RWPE2 (cell line): ENCODE data around the gene AIP.
A peak's percentile ranks its signal among the peaks of the same experiment; 100 is the strongest.

Experiments used
- ATAC-seq: fragments of 200-7000 bp; cut with Tn5 transposase; 3 replicates; pipeline ENCODE4 v1.9.1; 2021; ENCODE audit warnings: low read depth
- DNase-seq: peaks from one replicate; pipeline ENCODE4 v3.0.0-alpha.2; 2020; ENCODE audit warnings: low spot score
- H3K27ac ChIP-seq: fragments of 450-650 bp; 2 replicates; pipeline ENCODE4 v1.5.1; 2017; ENCODE audit warnings: mild to moderate bottlenecking; ENCODE audit not compliant: poor library complexity, severe bottlenecking
- H3K27me3 ChIP-seq: fragments of 250-450 bp; sonication (Bioruptor Pico); 2 replicates; pipeline ENCODE4 v1.5.1; 2021; ENCODE audit warnings: mild to moderate bottlenecking, moderate library complexity; ENCODE audit not compliant: insufficient read depth, poor library complexity, severe bottlenecking
- H3K36me3 ChIP-seq: fragments of 250-450 bp; sonication (Bioruptor Pico); 2 replicates; pipeline ENCODE4 v1.5.1; 2020; ENCODE audit warnings: low read depth, mild to moderate bottlenecking, moderate library complexity
- H3K4me1 ChIP-seq: fragments of 250-450 bp; sonication (Bioruptor Pico); 2 replicates; pipeline ENCODE4 v1.5.1; 2021; ENCODE audit warnings: mild to moderate bottlenecking, moderate library complexity; ENCODE audit not compliant: insufficient read depth, poor library complexity, severe bottlenecking
- H3K4me3 ChIP-seq: fragments of 250-450 bp; sonication (Bioruptor Pico); 2 replicates; pipeline ENCODE4 v1.5.1; 2021; ENCODE audit warnings: mild to moderate bottlenecking, moderate library complexity; ENCODE audit not compliant: severe bottlenecking
- H3K9me3 ChIP-seq: fragments of 250-450 bp; sonication (Bioruptor Pico); 2 replicates; pipeline ENCODE4 v1.5.1; 2021; ENCODE audit warnings: mild to moderate bottlenecking, moderate library complexity; ENCODE audit not compliant: severe bottlenecking
- TF ChIP-seq, protein P1 (sequence below): fragments of 450-650 bp; IDR thresholded peaks from one replicate; pipeline ENCODE4 v1.5.1; 2017; ENCODE audit warnings: mild to moderate bottlenecking, moderate library complexity; ENCODE audit not compliant: poor library complexity, severe bottlenecking

The AIP gene

DNA sequence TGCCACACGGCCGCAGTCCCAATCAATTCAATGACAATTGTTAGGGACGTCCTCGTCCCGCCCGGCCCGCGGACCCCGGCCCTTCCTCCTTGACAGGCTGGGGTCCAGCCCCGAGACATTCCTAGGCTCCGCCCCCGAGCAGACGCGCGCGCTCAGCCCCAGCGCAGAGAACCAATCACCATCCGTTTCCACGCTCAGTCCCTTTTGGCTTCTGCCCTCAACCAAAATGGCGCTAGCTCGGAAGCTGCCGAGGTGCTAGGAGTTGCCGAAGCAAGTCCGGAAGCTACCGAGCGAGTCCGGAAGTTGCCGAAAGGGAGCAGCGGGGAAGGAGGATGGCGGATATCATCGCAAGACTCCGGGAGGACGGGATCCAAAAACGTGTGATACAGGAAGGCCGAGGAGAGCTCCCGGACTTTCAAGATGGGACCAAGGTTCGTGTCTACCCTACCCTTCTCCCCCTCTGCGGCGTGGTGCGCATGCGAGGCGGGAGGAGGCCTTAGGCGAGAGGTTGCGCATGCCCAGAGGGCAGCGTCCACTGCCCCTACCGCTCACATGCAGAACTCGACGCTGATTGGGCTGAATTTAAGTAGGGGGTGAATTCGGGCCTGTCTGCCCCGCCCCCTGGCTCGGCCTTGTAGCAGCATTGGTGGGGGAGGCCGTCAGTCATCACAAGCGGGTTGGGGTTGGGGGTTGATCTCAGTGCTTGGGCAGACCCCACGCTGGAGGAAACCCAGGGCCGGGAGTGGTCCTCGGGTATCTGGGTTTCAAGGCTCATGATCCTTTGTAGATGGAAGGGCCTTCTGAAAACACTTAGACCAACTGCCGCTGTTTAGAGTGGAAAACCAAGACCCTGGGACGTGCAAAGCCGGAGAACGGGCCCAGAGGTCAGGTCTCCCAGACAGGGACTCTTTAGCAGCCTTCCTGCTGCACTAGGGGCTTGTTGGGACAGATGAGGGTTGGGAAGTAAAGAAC, at the start of gene AIP:
Gene AIP, plus strand, starts transcription at position 200 of the 972 bp plus-strand sequence. Its CDS starts 133 bp downstream, at position 333.
- Histone ChIP-seq H3K4me1 (peaks cover 11% of the 10 kb centered on the region), H3K27me3 (no peaks in the 10 kb centered on the region), H3K4me3 (peak within 1 kb of the TSS; percentile 42), H3K9me3 (no peaks in the 10 kb centered on the region), H3K27ac (peak within 1 kb of the TSS; percentile 40), H3K36me3 (peaks cover 9% of the 10 kb centered on the region)
- DNase-seq, result peak; percentile 95
- peak; percentile 99 for ATAC-seq
- TF ChIP-seq, protein P1, sequence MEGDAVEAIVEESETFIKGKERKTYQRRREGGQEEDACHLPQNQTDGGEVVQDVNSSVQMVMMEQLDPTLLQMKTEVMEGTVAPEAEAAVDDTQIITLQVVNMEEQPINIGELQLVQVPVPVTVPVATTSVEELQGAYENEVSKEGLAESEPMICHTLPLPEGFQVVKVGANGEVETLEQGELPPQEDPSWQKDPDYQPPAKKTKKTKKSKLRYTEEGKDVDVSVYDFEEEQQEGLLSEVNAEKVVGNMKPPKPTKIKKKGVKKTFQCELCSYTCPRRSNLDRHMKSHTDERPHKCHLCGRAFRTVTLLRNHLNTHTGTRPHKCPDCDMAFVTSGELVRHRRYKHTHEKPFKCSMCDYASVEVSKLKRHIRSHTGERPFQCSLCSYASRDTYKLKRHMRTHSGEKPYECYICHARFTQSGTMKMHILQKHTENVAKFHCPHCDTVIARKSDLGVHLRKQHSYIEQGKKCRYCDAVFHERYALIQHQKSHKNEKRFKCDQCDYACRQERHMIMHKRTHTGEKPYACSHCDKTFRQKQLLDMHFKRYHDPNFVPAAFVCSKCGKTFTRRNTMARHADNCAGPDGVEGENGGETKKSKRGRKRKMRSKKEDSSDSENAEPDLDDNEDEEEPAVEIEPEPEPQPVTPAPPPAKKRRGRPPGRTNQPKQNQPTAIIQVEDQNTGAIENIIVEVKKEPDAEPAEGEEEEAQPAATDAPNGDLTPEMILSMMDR, result no peak

DNA sequence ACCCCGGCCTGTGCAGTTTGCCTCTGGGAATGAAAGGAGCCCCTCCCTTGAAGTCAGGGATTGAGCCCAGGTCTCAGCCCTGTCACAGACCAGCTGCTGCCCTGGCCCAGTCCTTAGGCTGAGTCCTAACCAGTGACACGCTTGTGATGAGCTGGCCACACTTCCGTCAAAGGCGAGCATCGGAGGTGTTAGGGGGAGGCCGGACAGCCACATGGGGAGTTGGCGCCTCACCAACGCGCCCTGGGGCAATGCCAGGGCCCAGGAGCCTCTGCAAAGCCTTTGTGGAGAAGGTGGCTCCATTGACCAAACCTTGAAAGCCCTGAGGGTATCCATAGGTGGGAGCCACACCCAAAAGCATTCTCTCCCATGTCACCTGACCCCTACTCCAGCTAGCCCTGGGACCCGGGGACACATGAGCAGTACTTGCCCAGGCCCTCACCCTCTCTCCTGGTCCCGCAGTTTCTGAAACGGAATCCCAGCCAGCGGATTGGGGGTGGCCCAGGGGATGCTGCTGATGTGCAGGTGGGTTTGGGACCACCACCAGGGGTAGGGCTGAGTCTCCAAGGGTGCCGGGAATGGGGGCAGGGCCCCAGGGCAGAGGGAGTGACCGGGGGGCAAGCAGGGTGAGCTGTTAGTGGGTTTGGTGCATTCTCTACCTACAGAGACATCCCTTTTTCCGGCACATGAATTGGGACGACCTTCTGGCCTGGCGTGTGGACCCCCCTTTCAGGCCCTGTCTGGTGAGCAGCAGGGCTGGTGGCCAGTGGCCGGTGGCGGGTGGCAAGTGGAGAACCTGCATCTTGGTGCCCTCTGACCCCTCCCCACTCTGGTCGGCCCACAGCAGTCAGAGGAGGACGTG, 49.1 kb upstream of the AIP start:
- Histone ChIP-seq H3K4me1 (peaks cover 4% of the 10 kb centered on the region), H3K4me3 (no peak overlapping the region), H3K36me3 (peaks cover 58% of the 10 kb centered on the region), H3K27me3 (no peaks in the 10 kb centered on the region), H3K27ac (no peak overlapping the region), H3K9me3 (no peaks in the 10 kb centered on the region)
- ATAC-seq (no peak), DNase-seq (no peak)
- TF ChIP-seq, protein P1, result no peak

DNA sequence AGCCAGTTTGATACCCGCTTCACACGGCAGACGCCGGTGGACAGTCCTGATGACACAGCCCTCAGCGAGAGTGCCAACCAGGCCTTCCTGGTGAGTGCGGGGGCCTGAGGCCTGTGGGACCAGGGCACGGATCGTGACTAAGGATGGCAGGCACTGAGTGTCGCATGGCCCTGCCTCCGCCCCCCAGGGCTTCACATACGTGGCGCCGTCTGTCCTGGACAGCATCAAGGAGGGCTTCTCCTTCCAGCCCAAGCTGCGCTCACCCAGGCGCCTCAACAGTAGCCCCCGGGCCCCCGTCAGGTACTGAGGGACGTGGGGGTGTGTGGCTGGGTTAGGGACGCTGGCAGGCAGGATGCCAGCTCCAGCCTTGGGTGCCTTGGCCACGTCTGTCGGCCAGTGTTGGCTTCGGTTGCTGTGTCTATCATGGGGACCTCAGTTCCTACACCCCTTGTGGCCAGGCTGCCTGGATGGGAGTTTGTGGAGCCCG, 48.4 kb upstream of the AIP start:
- no peaks in the 10 kb centered on the region for H3K27me3 ChIP-seq
- peaks cover 1% of the 10 kb centered on the region for H3K4me1 ChIP-seq
- no peak overlapping the region for H3K27ac ChIP-seq
- H3K4me3 ChIP-seq, result no peak overlapping the region
- TF ChIP-seq, protein P1, result no peak
- DNase-seq (no peak), ATAC-seq (no peak)
- H3K36me3 ChIP-seq, result peaks cover 55% of the 10 kb centered on the region
- H3K9me3 ChIP-seq, result no peaks in the 10 kb centered on the region

DNA sequence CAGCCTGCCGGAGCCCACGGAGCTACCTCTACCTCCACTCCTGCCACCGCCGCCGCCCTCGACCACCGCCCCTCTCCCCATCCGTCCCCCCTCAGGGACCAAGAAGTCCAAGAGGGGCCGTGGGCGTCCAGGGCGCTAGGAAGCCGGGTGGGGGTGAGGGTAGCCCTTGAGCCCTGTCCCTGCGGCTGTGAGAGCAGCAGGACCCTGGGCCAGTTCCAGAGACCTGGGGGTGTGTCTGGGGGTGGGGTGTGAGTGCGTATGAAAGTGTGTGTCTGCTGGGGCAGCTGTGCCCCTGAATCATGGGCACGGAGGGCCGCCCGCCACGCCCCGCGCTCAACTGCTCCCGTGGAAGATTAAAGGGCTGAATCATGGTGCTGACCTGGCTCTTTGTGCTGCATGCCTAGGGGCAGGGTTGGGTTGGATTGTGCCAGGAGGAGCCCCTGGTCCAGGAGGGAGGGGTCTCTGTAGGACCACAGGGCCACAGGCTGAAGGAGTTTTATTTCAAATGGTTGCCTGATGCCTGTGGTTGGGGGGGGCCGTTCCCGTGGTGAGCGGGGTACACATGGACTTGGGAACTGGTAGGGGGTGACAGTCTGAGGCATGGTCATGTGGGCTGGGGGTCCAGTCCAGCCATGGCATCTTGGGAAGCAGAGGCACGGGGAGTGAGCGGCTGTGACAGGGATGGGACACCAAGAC, 47.6 kb upstream of the AIP start:
- no peak overlapping the region for H3K27ac ChIP-seq
- H3K9me3 ChIP-seq, result no peaks in the 10 kb centered on the region
- TF ChIP-seq, protein P1, result no peak
- no peaks in the 10 kb centered on the region for H3K27me3 ChIP-seq
- DNase-seq (no peak), ATAC-seq (peak; percentile 26; the same call in 1 of the 3 replicates)
- no peaks in the 10 kb centered on the region for H3K4me1 ChIP-seq
- peaks cover 49% of the 10 kb centered on the region for H3K36me3 ChIP-seq
- H3K4me3 ChIP-seq, result no peak overlapping the region
